GM10266 (cell line): Measurements from ENCODE around the gene ARSI.

Experiments used
- DNase-seq: peaks from one replicate; pipeline ENCODE4 v3.0.0; 2012; ENCODE audit errors: extremely low spot score
- CTCF ChIP-seq: IDR thresholded peaks from 2 replicates; pipeline ENCODE4 v1.5.1; 2012; ENCODE audit warnings: mild to moderate bottlenecking, low read depth; ENCODE audit not compliant: control insufficient read depth, insufficient read depth; ENCODE audit errors: missing control alignments

ARSI gene

GRCh38 chr5:150286820-150287219, 15.9 kb downstream of the ARSI start:
- TF ChIP-seq CTCF: peak; percentile 14
- no peak for DNase-seq

- no peak for TF ChIP-seq CTCF
- DNase-seq: no peak
Observed at GRCh38 chr5:150285114-150285513, 17.6 kb downstream of the ARSI start.

- no peak for DNase-seq
- no peak for TF ChIP-seq CTCF
Observed at GRCh38 chr5:150284311-150284710, 18.4 kb downstream of the ARSI start.

- TF ChIP-seq CTCF: no peak
- no peak for DNase-seq
Observed at GRCh38 chr5:150283904-150284303, 18.8 kb downstream of the ARSI start.

GRCh38 chr5:150281987-150282386, 20.7 kb downstream of the ARSI start:
- no peak for DNase-seq
- TF ChIP-seq CTCF: no peak

GRCh38 chr5:150279330-150280020, 23.2 kb downstream of the ARSI start:
- TF ChIP-seq CTCF: no peak
- no peak for DNase-seq

GRCh38 chr5:150278916-150279315, 23.8 kb downstream of the ARSI start:
- DNase-seq: no peak

More at GRCh38 chr5:150278916-150279315, 23.8 kb downstream of the ARSI start:
- TF ChIP-seq CTCF: no peak
